VCaP (cell line): ENCODE results near the gene DEGS2.

ENCODE experiments used
- H3K27ac ChIP-seq: fragments of 450-650 bp; 2 replicates; pipeline ENCODE4 v1.5.1; 2017
- CTCF ChIP-seq: fragments of 450-650 bp; conservative IDR thresholded peaks from 2 replicates; pipeline ENCODE4 v1.5.1; 2017; ENCODE audit warnings: mild to moderate bottlenecking, moderate library complexity

Gene DEGS2

GRCh38 chr14:100111931-100112704 lies 47.3 kb downstream of the DEGS2 start:
- H3K27ac ChIP-seq: peak overlapping the region; percentile 85
- no peak for TF ChIP-seq CTCF

DNA sequence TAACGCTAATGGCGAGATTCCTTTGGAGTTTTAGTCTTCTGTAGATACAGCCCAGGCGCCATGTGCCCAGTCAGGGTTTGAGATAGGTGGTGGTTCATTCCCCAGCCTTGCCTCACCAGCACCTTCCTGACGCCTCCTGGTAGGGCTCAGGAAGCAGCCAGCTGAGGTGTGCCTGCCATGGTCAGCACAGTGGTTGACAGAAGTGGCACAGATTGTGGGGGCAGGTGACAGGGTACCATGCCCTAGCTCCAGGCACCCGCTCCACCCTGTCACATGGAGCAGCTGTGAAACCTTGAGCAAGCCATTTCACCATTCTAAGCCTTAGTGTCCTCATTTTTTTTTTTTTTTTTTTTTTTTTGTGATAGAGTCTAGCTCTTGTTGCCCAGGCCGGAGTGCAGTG lies 48.6 kb downstream of the DEGS2 start:
- H3K27ac ChIP-seq: no peak overlapping the region
- TF ChIP-seq CTCF: no peak

DNA sequence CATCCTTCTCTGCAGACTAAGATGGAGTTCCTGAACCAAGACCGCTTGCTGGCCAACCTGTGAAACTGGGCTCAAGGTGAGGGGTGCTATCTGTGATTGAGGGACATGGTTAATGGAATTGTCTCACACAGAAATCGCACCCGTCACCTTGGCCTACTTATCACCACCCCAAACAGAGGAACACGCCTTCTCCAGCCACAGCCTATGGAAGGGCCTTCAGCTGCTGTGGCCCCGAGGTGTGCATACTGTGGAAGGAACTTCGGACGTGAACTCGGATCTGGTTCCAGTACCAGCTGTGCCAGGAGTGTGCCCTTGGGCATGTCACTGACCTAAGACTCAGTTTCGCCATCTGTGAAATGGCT lies 49.9 kb downstream of the DEGS2 start:
- no peak overlapping the region for H3K27ac ChIP-seq
- TF ChIP-seq CTCF: no peak

DNA sequence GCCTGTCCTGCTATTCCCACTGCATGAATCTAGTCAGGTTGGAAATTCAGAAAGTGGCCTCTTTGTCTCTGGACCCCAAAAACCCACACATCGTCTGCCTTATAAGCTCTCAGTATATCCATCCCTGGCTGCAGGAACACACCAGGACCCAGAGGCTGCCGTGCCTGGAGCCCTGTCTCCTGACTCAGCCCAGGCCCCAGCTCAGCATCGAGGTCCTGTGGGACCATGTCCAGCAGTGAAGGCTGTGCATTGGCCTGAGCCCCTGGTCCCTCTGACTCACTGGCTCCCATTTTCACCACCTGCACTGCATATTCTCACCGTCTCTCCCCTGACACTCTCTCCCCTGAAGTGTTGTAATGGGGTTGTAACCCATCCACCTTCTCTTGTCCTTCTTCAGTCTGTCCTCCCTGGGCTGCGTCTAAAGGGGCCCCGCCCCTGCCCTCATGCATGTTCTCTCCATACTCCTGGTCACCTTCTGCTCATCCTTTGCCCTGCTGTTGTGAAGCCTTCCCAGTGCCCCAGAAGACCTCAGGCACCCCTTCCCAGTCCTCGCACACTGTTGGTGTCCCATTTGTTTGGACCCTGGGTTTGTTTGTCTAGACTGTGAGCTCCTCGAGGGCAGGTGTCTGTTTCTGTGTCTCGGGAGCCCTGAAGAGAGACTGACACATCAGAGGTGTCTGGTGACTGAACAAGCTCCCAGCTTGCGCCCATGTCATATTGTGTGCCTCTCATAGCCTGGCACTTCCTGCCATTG lies 50.4 kb downstream of the DEGS2 start:
- no peak for TF ChIP-seq CTCF
- peak overlapping the region; percentile 19; the same call in 1 of the 2 replicates for H3K27ac ChIP-seq

GRCh38 chr14:100108042-100108825 lies 51.2 kb downstream of the DEGS2 start:
- peak; percentile 92 for TF ChIP-seq CTCF
- H3K27ac ChIP-seq: peak overlapping the region; percentile 19

- H3K27ac ChIP-seq: no peak overlapping the region
- no peak for TF ChIP-seq CTCF
Measured at GRCh38 chr14:100107236-100107635, 52.2 kb downstream of the DEGS2 start.
